Liver (tissue), 3 donors: Measurements from ENCODE around the gene TULP4.

Experiments
- ATF3 ChIP-seq: IDR thresholded peaks from 2 replicates; pipeline ENCODE4 v1.6.1; 2016; ENCODE audit warnings: antibody characterized with exemption
- CTCF ChIP-seq: fragments of 150-350 bp; IDR thresholded peaks from 2 replicates; pipeline ENCODE4 v1.5.1; 2017; ENCODE audit warnings: improper control_type of control experiment, low read depth, low read length; ENCODE audit not compliant: missing input control
- FOXA1 ChIP-seq: IDR thresholded peaks from 2 replicates; pipeline ENCODE4 v1.6.1; 2016; ENCODE audit warnings: antibody characterized with exemption
- FOXA2 ChIP-seq: IDR thresholded peaks from 2 replicates; pipeline ENCODE4 v1.6.1; 2016; ENCODE audit warnings: antibody characterized with exemption
- GABPA ChIP-seq, 2 donors: IDR thresholded peaks in 1 of 2; conservative IDR thresholded peaks in 1 of 2; 2 replicates each; pipeline ENCODE4 v1.6.1; 2016; ENCODE audit warnings: antibody characterized with exemption in 2 of 2, mild to moderate bottlenecking in 1 of 2, moderate library complexity in 1 of 2
- JUND ChIP-seq, 2 donors: IDR thresholded peaks; 2 replicates each; pipeline ENCODE4 v1.6.1; 2016; ENCODE audit warnings: antibody characterized with exemption in 2 of 2
- MAX ChIP-seq: IDR thresholded peaks from 2 replicates; pipeline ENCODE4 v1.6.1; 2016; ENCODE audit warnings: antibody characterized with exemption
- NR2F2 ChIP-seq: IDR thresholded peaks from 2 replicates; pipeline ENCODE4 v1.6.1; 2016; ENCODE audit warnings: antibody characterized with exemption
- RAD21 ChIP-seq, 2 donors: IDR thresholded peaks; 2 replicates each; pipeline ENCODE4 v1.6.1; 2016; ENCODE audit warnings: antibody characterized with exemption in 2 of 2, mild to moderate bottlenecking in 2 of 2
- REST ChIP-seq: IDR thresholded peaks from 2 replicates; pipeline ENCODE4 v1.6.1; 2016; ENCODE audit warnings: antibody characterized with exemption, mild to moderate bottlenecking
- SP1 ChIP-seq: IDR thresholded peaks from 2 replicates; pipeline ENCODE4 v1.6.1; 2018; ENCODE audit warnings: antibody characterized with exemption, mild to moderate bottlenecking
- TAF1 ChIP-seq: conservative IDR thresholded peaks from 2 replicates; pipeline ENCODE4 v1.6.1; 2016; ENCODE audit warnings: antibody characterized with exemption, mild to moderate bottlenecking
- ZBTB33 ChIP-seq: IDR thresholded peaks from 2 replicates; pipeline ENCODE4 v1.6.1; 2016; ENCODE audit warnings: antibody characterized with exemption
- donor health status: healthy.
- donor health status: healthy.

GRCh38 chr6:158519761-158520160 lies 207.5 kb downstream of the TULP4 start:
- TF ChIP-seq REST (no peak), CTCF (no peak), ZBTB33 (no peak), MAX (no peak), TAF1 (no peak), SP1 (no peak), FOXA2 (no peak), FOXA1 (no peak), RAD21 (IDR thresholded peaks at IDR 0.05) (no peak), GABPA (IDR thresholded peaks at IDR 0.05 in 1 of 2, conservative IDR thresholded peaks at IDR 0.05 in 1 of 2) (no peak), JUND (IDR thresholded peaks at IDR 0.05) (no peak), ATF3 (no peak), NR2F2 (no peak)
